ENCODE measurements around the gene PGAP3.
A peak's percentile ranks its signal among the peaks of the same experiment; 100 is the strongest.

Gene PGAP3

GRCh38 chr17:39672522-39673334 is 15.1 kb downstream of the PGAP3 start:
- no peak for DNase-seq (ENCODE audit: low read depth in 2 of 3, low spot score in 1 of 3)

DNA sequence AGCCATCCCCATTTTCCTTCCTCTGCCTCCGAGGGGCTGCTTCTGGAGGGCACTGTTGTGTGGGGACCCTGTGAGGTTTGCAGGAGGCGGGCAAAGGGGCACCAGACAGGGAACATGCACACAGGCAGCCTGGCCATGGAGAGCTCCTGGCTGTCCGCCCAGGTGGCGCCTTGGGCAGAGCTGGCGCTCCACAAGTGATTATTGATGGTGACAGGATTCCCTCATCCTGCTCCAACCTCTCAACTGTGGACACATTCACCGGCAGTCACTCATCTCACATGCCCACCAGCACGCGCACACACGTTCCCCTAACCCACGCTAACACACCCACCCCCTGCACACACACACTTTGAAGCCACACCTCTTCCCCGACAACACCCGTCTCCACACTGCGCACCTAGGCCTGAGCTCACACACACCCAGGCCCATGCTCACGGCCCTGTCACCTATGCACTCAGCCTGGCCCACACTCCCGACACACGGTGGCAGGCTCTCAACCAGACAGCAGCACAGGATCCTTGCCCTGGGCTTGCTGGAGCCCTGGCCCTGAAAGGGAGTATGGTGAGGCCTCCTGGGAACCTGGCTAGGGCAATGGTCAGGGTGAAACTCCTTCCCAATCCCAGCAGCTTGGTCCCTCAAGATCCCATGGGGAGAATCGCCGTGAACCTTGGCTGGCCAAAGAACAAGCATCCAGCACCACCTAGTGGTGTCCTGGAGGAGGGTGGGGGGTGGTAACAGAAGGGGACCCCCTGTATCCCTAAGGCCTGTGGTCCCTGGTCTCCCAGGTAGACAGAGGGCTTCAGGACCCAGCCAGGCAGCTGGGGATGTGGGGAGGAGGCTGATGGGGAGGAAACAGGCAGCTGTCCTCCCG is 16.0 kb downstream of the PGAP3 start:
- no peak for DNase-seq (ENCODE audit: low read depth in 2 of 3, low spot score in 1 of 3)

DNA sequence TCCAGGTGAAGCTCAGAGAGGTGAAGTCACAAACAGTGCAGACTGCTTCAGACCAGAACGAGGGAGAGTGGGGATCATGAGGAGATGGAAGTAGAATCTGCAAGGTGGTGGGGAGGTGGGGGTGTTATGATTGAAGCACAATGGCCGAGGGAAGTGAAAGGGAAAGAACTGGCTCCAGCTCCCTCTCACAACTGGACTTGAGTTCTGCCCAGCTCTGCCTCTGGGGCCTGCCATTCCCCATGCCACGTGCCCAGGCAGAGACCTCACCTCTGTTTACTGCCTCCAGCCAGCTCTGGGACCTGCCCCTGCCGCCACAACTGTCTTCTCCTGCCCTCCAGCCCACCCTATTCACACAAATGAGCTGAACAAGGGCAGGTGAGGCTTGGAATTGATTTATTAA is 17.1 kb downstream of the PGAP3 start:
- DNase-seq (ENCODE audit: low read depth in 2 of 3, low spot score in 1 of 3), result no peak

DNA sequence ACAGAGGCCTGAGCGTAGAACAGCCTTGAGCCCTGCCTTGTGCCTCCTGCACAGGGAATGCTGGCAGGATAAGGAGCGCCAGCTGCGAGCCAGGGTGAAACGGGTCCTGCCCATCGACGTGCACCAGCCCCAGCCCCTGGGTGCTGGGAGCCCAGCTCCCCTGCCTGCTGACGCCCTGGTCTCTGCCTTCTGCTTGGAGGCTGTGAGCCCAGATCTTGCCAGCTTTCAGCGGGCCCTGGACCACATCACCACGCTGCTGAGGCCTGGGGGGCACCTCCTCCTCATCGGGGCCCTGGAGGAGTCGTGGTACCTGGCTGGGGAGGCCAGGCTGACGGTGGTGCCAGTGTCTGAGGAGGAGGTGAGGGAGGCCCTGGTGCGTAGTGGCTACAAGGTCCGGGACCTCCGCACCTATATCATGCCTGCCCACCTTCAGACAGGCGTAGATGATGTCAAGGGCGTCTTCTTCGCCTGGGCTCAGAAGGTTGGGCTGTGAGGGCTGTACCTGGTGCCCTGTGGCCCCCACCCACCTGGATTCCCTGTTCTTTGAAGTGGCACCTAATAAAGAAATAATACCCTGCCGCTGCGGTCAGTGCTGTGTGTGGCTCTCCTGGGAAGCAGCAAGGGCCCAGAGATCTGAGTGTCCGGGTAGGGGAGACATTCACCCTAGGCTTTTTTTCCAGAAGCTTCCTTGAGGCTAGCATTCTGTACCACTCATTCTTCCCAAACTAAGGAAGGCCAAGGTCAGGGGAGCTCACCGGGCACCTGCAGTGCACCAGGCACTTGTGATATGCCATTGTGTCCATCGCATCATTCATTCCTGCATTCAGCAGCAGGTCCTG is 17.7 kb downstream of the PGAP3 start:
- no peak for DNase-seq (ENCODE audit: low read depth in 2 of 3, low spot score in 1 of 3)

DNA sequence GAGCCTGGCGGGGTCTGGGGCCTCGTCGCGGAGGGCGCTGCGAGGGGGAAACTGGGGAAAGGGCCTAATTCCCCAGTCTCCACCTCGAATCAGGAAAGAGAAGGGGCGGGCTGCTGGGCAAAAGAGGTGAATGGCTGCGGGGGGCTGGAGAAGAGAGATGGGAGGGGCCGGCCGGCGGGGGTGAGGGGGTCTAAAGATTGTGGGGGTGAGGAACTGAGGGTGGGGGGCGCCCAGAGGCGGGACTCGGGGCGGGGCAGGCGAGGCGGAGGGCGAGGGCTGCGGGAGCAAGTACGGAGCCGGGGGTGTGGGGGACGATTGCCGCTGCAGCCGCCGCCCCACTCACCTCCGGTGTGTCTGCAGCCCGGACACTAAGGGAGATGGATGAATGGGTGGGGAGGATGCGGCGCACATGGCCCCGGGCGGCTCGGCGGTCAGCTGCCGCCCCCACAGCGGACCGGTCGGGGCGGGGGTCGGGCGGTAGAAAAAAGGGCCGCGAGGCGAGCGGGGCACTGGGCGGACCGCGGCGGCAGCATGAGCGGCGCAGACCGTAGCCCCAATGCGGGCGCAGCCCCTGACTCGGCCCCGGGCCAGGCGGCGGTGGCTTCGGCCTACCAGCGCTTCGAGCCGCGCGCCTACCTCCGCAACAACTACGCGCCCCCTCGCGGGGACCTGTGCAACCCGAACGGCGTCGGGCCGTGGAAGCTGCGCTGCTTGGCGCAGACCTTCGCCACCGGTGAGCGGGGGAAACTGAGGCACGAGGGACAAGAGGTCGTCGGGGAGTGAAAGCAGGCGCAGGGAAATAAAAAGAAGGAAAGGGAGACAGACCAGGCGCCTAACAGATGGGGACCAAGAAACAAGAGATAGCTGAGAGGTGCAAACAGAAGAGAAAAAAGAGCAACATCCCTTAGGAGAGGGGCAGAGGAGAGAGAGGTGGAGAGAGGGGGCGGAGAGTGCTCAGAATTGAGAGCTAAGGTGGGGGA is 19.6 kb downstream of the PGAP3 start, which contains the start of gene PNMT:
TSS of gene PNMT (plus strand) at position 509 of the 980 bp plus-strand sequence. CDS start at position 532, 23 bp downstream.
- peak in 2 of 3 donors; percentile 44 to 70 for DNase-seq (ENCODE audit: low read depth in 2 of 3, low spot score in 1 of 3)

- no peak for DNase-seq (ENCODE audit: low read depth in 2 of 3, low spot score in 1 of 3)
Observed at GRCh38 chr17:39667262-39667944, 20.5 kb downstream of the PGAP3 start.

- DNase-seq (ENCODE audit: low read depth in 2 of 3, low spot score in 1 of 3), result no peak
Observed at GRCh38 chr17:39666601-39667261, 21.1 kb downstream of the PGAP3 start.

DNA sequence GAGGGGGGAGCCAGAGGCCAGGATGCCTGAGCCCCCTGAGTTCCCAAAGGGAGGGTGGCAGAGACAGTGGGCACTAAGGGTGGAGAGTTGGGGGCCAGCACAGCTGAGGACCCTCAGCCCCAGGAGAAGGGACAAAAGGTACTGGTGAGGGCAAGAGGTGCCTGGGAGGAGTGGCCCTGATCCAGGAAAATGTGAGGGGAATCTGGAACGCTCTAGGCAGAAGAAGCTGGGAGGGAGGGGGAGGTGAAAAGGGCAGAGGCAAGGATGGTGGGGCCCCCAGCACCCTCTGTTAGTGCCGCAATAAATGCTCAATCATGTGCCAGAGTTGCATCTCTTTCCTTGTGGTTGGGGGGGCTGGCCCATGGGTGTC is 21.6 kb downstream of the PGAP3 start:
- DNase-seq (ENCODE audit: low read depth in 2 of 3, low spot score in 1 of 3), result no peak

- DNase-seq (ENCODE audit: low read depth in 2 of 3, low spot score in 1 of 3), result no peak
Observed at GRCh38 chr17:39665642-39666224, 22.1 kb downstream of the PGAP3 start.

DNA sequence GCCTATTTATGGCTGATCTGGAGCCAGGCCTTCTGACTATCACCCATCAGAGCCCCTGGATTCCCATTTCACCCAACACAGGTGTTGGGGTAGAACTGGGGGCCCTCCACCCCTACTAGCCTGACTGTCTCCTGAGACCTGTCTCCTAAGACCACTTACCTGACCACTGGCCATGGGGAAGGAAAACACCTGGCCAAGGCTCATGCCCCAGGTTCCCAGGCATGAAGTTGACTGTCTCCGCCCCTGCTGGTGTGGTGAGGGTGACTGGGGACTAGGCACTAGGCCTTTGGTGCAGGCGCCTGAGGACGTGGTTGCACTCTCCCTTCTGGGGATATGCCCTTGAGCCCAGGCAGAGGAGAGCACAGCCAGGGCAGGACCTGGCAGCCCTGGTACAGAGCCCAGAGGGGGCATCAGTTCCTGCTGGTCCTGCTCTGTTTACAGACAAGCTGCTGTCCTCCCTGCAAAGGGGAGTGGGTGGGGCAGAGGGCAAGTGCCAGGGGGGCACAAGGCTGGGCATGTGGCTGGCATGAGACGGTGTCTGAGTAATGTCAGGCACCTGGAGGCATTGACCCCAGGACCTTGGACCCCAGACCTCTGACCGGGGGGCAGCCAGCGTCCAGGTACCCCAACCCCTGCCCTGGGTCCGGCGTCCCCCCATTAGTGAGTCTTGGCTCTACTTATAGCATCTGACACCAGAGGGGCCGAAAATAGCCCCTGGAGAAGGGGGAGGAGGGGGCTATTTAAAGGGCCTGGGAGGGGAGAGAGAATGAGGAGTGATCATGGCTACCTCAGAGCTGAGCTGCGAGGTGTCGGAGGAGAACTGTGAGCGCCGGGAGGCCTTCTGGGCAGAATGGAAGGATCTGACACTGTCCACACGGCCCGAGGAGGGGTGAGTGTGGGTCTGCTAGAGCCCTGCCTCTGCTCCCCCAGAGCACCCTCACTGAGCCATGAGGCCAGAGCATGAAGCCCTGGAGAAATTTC is 23.0 kb downstream of the PGAP3 start, which contains the start of gene TCAP:
TSS of gene TCAP (plus strand) at position 769 of the 981 bp plus-strand sequence. CDS start at position 780, 11 bp downstream.
- DNase-seq (ENCODE audit: low read depth in 2 of 3, low spot score in 1 of 3), result no peak

- DNase-seq (ENCODE audit: low read depth in 2 of 3, low spot score in 1 of 3), result no peak
Observed at GRCh38 chr17:39663688-39664580, 23.9 kb downstream of the PGAP3 start.

- no peak for DNase-seq (ENCODE audit: low read depth in 2 of 3, low spot score in 1 of 3)
Observed at GRCh38 chr17:39663340-39663687, 24.5 kb downstream of the PGAP3 start.

DNA sequence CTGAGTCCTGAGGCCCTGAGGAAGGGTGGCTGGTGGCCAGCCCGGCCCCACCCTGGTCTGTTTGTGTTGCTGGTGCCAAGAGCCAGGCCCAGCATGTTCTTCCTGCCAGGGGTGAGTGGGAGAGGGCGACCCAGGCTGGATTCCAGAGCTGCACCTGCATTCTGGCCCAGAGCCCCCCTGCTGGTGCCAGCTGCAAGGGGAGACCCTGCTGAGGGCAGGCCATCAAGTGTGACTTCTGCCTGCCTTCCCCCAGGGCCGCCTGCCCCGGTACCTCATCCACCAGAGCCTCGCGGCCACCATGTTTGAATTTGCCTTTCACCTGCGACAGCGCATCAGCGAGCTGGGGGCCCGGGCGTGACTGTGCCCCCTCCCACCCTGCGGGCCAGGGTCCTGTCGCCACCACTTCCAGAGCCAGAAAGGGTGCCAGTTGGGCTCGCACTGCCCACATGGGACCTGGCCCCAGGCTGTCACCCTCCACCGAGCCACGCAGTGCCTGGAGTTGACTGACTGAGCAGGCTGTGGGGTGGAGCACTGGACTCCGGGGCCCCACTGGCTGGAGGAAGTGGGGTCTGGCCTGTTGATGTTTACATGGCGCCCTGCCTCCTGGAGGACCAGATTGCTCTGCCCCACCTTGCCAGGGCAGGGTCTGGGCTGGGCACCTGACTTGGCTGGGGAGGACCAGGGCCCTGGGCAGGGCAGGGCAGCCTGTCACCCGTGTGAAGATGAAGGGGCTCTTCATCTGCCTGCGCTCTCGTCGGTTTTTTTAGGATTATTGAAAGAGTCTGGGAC is 25.1 kb downstream of the PGAP3 start:
- no peak for DNase-seq (ENCODE audit: low read depth in 2 of 3, low spot score in 1 of 3)

- DNase-seq (ENCODE audit: low read depth in 2 of 3, low spot score in 1 of 3), result no peak
Observed at GRCh38 chr17:39661744-39662541, 25.9 kb downstream of the PGAP3 start.
